ENCODE results near the gene MBD3.

Gene MBD3

DNA sequence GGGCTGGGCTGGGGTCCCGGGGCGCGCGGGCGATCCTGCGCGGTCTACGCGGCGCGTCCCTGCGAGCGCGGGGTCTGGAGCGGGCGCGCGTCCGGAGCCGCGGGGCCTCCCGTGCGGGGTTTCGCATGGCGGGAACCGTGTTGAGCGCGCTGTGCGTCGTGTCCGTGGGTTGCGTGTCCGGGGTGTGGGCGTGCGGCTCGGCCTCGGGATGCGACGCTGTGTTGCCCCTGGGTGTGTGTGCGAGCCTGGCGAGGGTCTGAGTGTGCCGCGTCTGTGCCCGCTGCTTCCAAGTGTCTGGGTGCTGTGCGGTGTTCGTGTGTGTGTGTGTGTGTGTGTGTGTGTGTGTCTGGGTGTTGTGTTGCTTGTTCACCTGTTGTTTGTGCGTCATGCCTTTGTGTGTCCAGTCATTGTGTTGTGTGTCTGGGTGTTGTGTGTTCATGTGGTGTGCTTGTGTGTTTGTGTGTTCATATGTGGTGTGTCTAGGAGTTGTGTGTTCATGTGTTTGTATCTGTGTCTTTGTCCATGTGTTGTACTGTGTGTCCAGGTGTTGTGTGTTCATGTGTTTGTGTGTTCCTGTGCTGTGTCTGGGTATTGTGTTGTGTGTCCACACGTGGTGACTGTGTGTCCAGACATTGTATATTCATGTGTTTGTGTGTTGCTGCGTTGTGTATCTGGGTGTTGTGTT lies 68.2 kb downstream of the MBD3 start:
- no peak overlapping the region for H3K9ac ChIP-seq (ENCODE audit: low read length in 5 of 5)
- H3K27me3 ChIP-seq (ENCODE audit: control insufficient read depth in 5 of 5, insufficient read depth in 4 of 5, low read length in 5 of 5): peaks cover 33 to 68% (median 57%) of the 10 kb centered on the region in 5 donors
- H3K27ac ChIP-seq (ENCODE audit: low read depth, low read length): no peak overlapping the region
- H3K4me1 ChIP-seq (ENCODE audit: control insufficient read depth in 5 of 5, insufficient read depth in 5 of 5, low read length in 5 of 5): peaks cover 0 to 4% (median 3%) of the 10 kb centered on the region in 5 donors
- H3K36me3 ChIP-seq (ENCODE audit: control insufficient read depth in 5 of 5, insufficient read depth in 5 of 5, low read length in 5 of 5): no peaks in the 10 kb centered on the region
- no peaks in the 10 kb centered on the region for H3K9me3 ChIP-seq (ENCODE audit: control insufficient read depth in 5 of 5, low read length in 5 of 5)
- H3K4me3 ChIP-seq (ENCODE audit: low read depth in 1 of 5, low read length in 5 of 5): no peak overlapping the region
